H7 (cell line): Measurements from ENCODE around the gene KCNJ1. TPM values are rescaled to one million over a fixed set of nuclear protein-coding genes. Genes with fewer than 3 reads are reported as not detected.

Experiments
- DNase-seq: peaks from one replicate; pipeline ENCODE4 v3.0.0; 2012
- H3K27me3 ChIP-seq: 2 replicates; pipeline ENCODE4 v1.6.0; 2011; ENCODE audit warnings: mild to moderate bottlenecking, low read length; ENCODE audit not compliant: control insufficient read depth, insufficient read depth
- H3K36me3 ChIP-seq: replicated peaks from 2 replicates; pipeline ENCODE4 v1.5.1; 2011; ENCODE audit warnings: low read length; ENCODE audit not compliant: control insufficient read depth, insufficient read depth
- H3K4me3 ChIP-seq: 2 replicates; pipeline ENCODE4 v1.5.1; 2011; ENCODE audit warnings: low read depth, mild to moderate bottlenecking, control low read depth, low read length, moderate library complexity; ENCODE audit not compliant: insufficient read depth
- total RNA-seq: library from RNA; depleted of rRNA; stranded (reverse); fragments of >200 nt; shearing (Covaris generic); gene quantifications from 2 replicates; pipeline ENCODE4 v1.2.3, GENCODE V29; 2014

Gene KCNJ1
- total RNA-seq, 1 experiment from 2014 or later = 0.07 TPM

- peak overlapping the region; percentile 62 for H3K4me3 ChIP-seq
- H3K36me3 ChIP-seq = no peaks in the 10 kb centered on the region
- peaks cover 66% of the 10 kb centered on the region for H3K27me3 ChIP-seq
- DNase-seq = peak; percentile 95
Observed at GRCh38 chr11:128905345-128906184, 38.5 kb upstream of the KCNJ1 start.

GRCh38 chr11:128904656-128905344 is 37.7 kb upstream of the KCNJ1 start:
- no peaks in the 10 kb centered on the region for H3K36me3 ChIP-seq
- peak; percentile 91 for DNase-seq
- peak overlapping the region; percentile 62 for H3K4me3 ChIP-seq
- peaks cover 71% of the 10 kb centered on the region for H3K27me3 ChIP-seq

GRCh38 chr11:128904303-128904655 is 37.2 kb upstream of the KCNJ1 start:
- Histone ChIP-seq H3K27me3 (peaks cover 76% of the 10 kb centered on the region), H3K36me3 (no peaks in the 10 kb centered on the region), H3K4me3 (no peak overlapping the region; the same call in 1 of the 2 replicates)
- no peak for DNase-seq

GRCh38 chr11:128903248-128904061 is 36.4 kb upstream of the KCNJ1 start:
- DNase-seq = peak; percentile 80
- Histone ChIP-seq H3K4me3 (peak overlapping the region; percentile 4; the same call in 1 of the 2 replicates), H3K27me3 (peaks cover 84% of the 10 kb centered on the region), H3K36me3 (no peaks in the 10 kb centered on the region)

GRCh38 chr11:128902515-128903066 is 35.5 kb upstream of the KCNJ1 start:
- no peak overlapping the region for H3K4me3 ChIP-seq
- no peak for DNase-seq
- H3K36me3 ChIP-seq = no peaks in the 10 kb centered on the region
- peaks cover 91% of the 10 kb centered on the region for H3K27me3 ChIP-seq

GRCh38 chr11:128901653-128902514 is 34.8 kb upstream of the KCNJ1 start:
- DNase-seq = peak; percentile 67
- no peaks in the 10 kb centered on the region for H3K36me3 ChIP-seq
- H3K27me3 ChIP-seq = peaks cover 86% of the 10 kb centered on the region
- no peak overlapping the region; the same call in 1 of the 2 replicates for H3K4me3 ChIP-seq

- Histone ChIP-seq H3K4me3 (no peak overlapping the region), H3K27me3 (peaks cover 81% of the 10 kb centered on the region), H3K36me3 (no peaks in the 10 kb centered on the region)
- no peak for DNase-seq
Observed at GRCh38 chr11:128900468-128900867, 33.4 kb upstream of the KCNJ1 start.

- peaks cover 81% of the 10 kb centered on the region for H3K27me3 ChIP-seq
- no peak for DNase-seq
- no peaks in the 10 kb centered on the region for H3K36me3 ChIP-seq
- no peak overlapping the region for H3K4me3 ChIP-seq
Observed at GRCh38 chr11:128898580-128899344, 31.7 kb upstream of the KCNJ1 start.

- no peak for DNase-seq
- H3K36me3 ChIP-seq = no peaks in the 10 kb centered on the region
- H3K4me3 ChIP-seq = no peak overlapping the region
- H3K27me3 ChIP-seq = peaks cover 80% of the 10 kb centered on the region
Observed at GRCh38 chr11:128897826-128898225, 30.7 kb upstream of the KCNJ1 start.

- DNase-seq = no peak
- no peak overlapping the region for H3K4me3 ChIP-seq
- H3K27me3 ChIP-seq = peaks cover 80% of the 10 kb centered on the region
- no peaks in the 10 kb centered on the region for H3K36me3 ChIP-seq
Observed at GRCh38 chr11:128896356-128896755, 29.3 kb upstream of the KCNJ1 start.

- peaks cover 80% of the 10 kb centered on the region for H3K27me3 ChIP-seq
- no peak overlapping the region for H3K4me3 ChIP-seq
Observed at GRCh38 chr11:128895526-128895925, 28.4 kb upstream of the KCNJ1 start.

GRCh38 chr11:128894685-128895084 is 27.6 kb upstream of the KCNJ1 start:
- H3K4me3 ChIP-seq = no peak overlapping the region
- no peaks in the 10 kb centered on the region for H3K36me3 ChIP-seq
- no peak for DNase-seq
- peaks cover 80% of the 10 kb centered on the region for H3K27me3 ChIP-seq

More at GRCh38 chr11:128895526-128895925, 28.4 kb upstream of the KCNJ1 start:
- peak; percentile 19 for DNase-seq
- no peaks in the 10 kb centered on the region for H3K36me3 ChIP-seq

GRCh38 chr11:128894286-128894681 is 27.2 kb upstream of the KCNJ1 start:
- H3K4me3 ChIP-seq = no peak overlapping the region
- H3K27me3 ChIP-seq = peaks cover 81% of the 10 kb centered on the region
- no peak for DNase-seq
- no peaks in the 10 kb centered on the region for H3K36me3 ChIP-seq
